Glomerular endothelial cell (primary cell): Measurements from ENCODE around the gene ECE1. TPM values are rescaled to one million over a fixed set of nuclear protein-coding genes. Genes with fewer than 3 reads are reported as not detected.

Source experiments
- DNase-seq: peaks from one replicate; pipeline ENCODE4 v3.0.0-alpha.2; 2011; ENCODE audit warnings: low read depth, low spot score; ENCODE audit errors: extremely low read depth
- total RNA-seq: library from RNA; depleted of rRNA; stranded (reverse); fragments of >200 nt; gene quantifications from 2 replicates; pipeline ENCODE4 v1.2.3, GENCODE V29; 2015

Gene ECE1
- 594 and 740 TPM in 2 replicates for total RNA-seq

- no peak for DNase-seq
Measured at GRCh38 chr1:21289700-21290545, at the start of gene ECE1. Gene ECE1, minus strand, starts transcription at chr1:21290463. Its CDS starts 49 bp downstream, at chr1:21290414.

GRCh38 chr1:21339356-21340229 lies 49.3 kb upstream of the ECE1 start:
- DNase-seq: no peak

GRCh38 chr1:21338573-21339355 lies 48.5 kb upstream of the ECE1 start:
- no peak for DNase-seq

GRCh38 chr1:21337928-21338572 lies 47.8 kb upstream of the ECE1 start:
- no peak for DNase-seq

GRCh38 chr1:21337454-21337927 lies 47.2 kb upstream of the ECE1 start:
- DNase-seq: no peak

GRCh38 chr1:21337010-21337437 lies 46.8 kb upstream of the ECE1 start:
- DNase-seq: no peak

- DNase-seq: no peak
Measured at GRCh38 chr1:21335750-21336224, 45.5 kb upstream of the ECE1 start.

GRCh38 chr1:21335088-21335691 lies 44.9 kb upstream of the ECE1 start:
- DNase-seq: no peak

- DNase-seq: no peak
Measured at GRCh38 chr1:21334214-21335087, 44.2 kb upstream of the ECE1 start.

- DNase-seq: no peak
Measured at GRCh38 chr1:21333824-21334213, 43.6 kb upstream of the ECE1 start.

- no peak for DNase-seq
Measured at GRCh38 chr1:21332554-21333311, 42.5 kb upstream of the ECE1 start.

- DNase-seq: no peak
Measured at GRCh38 chr1:21331752-21332478, 41.7 kb upstream of the ECE1 start.

- DNase-seq: no peak
Measured at GRCh38 chr1:21330544-21330943, 40.3 kb upstream of the ECE1 start.

GRCh38 chr1:21329209-21329844 lies 39.1 kb upstream of the ECE1 start:
- DNase-seq: no peak

- DNase-seq: no peak
Measured at GRCh38 chr1:21327566-21328323, 37.5 kb upstream of the ECE1 start.

GRCh38 chr1:21326861-21327344 lies 36.6 kb upstream of the ECE1 start:
- DNase-seq: no peak
